ENCODE data around the gene URAD. TPM values are rescaled to one million over a fixed set of nuclear protein-coding genes. Genes with fewer than 3 reads are reported as not detected.

Gene URAD, protein sequence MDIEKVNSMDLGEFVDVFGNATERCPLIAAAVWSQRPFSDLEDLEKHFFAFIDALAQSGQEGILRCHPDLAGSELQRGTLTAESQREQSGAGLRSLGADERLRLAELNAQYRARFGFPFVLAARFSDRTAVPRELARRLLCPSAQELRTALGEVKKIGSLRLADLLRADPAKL
- total RNA-seq (not detected), total RNA-seq (0 to 0.10 (median 0) reads per million in 172 experiments)
- polyA plus RNA-seq (2013, experiment 1 of 2): not detected
- not detected for polyA plus RNA-seq (2013, experiment 2 of 2)

DNA sequence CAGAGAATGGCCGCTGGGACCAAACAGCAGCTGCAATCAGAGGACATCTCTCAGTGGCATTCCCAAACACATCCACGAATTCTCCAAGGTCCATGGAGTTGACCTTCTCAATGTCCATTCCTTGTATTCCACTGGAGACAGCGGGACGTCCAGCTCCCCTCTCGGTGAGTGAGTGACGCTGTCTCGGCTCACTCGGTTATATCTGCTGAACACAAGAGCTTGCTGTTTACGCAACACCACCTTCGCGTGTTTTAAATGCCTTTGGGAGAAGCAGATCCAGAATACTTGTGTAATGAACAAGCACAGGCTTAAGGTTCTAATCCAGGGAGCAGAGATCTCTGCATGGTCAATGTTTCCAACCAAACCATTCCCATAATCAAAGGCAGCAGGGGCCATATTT, at the start of gene URAD:
URAD (minus strand) TSS at position 174 of the 400 bp plus-strand sequence; CDS start at position 118, 56 bp downstream.
- peaks cover 3 to 8% of the 10 kb centered on the region in 2 experiments for H3K27me3 ChIP-seq (ENCODE audit: control insufficient read depth in 1 of 2, insufficient read depth in 2 of 2, low read length in 2 of 2)
- Mint-ChIP-seq H3K27ac (no peak within 1 kb of the TSS), H3K9me3 (no peaks in the 10 kb centered on the region), H3K27me3 (peaks cover 31% of the 10 kb centered on the region), H3K4me3 (no peak within 1 kb of the TSS), H3K4me1 (ENCODE audit: low read depth) (no peaks in the 10 kb centered on the region), H3K36me3 (ENCODE audit: low read depth) (no peaks in the 10 kb centered on the region)
- H3K27ac ChIP-seq (ENCODE audit: low read depth in 1 of 2, low read length in 2 of 2): no peak within 1 kb of the TSS
- ChIA-PET CTCF (no interaction called here), POLR2A (no interaction called here)
- no peaks in the 10 kb centered on the region for H3K9me3 ChIP-seq (ENCODE audit: control insufficient read depth in 1 of 2, insufficient read depth in 1 of 2, low read length in 2 of 2)
- H3K4me3 ChIP-seq (ENCODE audit: low read length): no peak within 1 kb of the TSS
- no peaks in the 10 kb centered on the region for H3K4me1 ChIP-seq (ENCODE audit: insufficient read depth, low read length)
- H3K36me3 ChIP-seq (ENCODE audit: insufficient read depth, low read length): no peaks in the 10 kb centered on the region
- DNase-seq (no peak), ATAC-seq (ENCODE audit: poor library complexity) (no peak)
- TF ChIP-seq, protein P1, sequence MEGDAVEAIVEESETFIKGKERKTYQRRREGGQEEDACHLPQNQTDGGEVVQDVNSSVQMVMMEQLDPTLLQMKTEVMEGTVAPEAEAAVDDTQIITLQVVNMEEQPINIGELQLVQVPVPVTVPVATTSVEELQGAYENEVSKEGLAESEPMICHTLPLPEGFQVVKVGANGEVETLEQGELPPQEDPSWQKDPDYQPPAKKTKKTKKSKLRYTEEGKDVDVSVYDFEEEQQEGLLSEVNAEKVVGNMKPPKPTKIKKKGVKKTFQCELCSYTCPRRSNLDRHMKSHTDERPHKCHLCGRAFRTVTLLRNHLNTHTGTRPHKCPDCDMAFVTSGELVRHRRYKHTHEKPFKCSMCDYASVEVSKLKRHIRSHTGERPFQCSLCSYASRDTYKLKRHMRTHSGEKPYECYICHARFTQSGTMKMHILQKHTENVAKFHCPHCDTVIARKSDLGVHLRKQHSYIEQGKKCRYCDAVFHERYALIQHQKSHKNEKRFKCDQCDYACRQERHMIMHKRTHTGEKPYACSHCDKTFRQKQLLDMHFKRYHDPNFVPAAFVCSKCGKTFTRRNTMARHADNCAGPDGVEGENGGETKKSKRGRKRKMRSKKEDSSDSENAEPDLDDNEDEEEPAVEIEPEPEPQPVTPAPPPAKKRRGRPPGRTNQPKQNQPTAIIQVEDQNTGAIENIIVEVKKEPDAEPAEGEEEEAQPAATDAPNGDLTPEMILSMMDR (IDR thresholded peaks at IDR 0.05): no peak
- intact Hi-C loops (cut with DNase I, micrococcal nuclease): no loop called here

DNA sequence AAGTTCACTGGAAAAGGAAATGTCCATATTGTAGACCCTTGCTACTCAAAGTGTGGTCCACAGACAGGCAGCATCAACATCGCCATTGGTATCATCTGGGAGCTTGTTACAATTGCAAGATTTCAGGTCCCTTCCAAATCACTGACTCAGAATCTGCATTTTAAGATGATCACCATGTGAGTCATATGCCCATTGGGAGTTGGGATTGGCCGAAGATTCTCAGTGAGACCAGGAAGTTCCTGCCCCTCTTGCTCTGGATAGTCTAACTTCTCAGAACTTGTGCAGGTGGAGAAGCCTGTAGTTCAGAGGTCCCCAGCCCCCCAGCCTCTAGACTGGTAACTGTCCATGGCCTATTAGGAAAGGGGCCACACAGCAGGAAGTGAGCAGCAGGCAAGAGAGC, 48.9 kb upstream of the URAD start:
- Histone ChIP-seq H3K27ac (ENCODE audit: low read depth in 1 of 2, low read length in 2 of 2) (no peak overlapping the region), H3K4me3 (ENCODE audit: low read length) (no peak overlapping the region)
- CTCF ChIA-PET: no interaction called here

DNA sequence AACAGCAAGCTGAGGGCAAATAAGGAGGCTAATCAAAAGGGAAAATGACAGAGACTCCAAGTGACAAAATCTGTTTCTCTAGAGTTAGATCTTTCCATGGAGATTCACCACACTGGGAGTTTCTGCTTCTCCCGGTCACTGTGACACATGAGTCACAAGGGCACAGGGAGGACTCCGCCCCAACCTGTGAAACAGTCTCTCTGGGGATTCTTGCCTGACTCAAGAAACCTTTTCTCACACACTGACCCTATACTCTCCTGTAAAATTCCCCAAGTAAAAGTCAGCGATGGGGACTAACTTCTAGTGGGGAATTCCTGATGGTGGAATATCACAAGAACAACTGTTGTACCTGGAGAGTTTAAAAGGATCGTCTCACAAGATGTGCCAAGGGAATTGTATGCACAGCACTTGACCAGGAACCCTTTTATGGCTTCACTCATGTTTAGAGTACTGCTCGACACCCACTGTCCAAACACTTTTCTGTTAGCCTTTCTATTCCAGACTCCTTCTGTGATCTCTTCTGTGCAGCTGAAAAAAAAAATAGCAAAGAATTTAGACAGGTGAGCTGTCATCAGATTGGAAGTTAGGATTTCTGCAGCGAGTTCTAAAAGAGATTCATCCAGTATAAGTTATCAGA, 46.8 kb upstream of the URAD start:
- no peak overlapping the region for H3K4me3 Mint-ChIP-seq
- intact Hi-C loops (cut with DNase I, micrococcal nuclease): no loop called here
- Histone ChIP-seq H3K9me3 (ENCODE audit: control insufficient read depth in 1 of 2, insufficient read depth in 1 of 2, low read length in 2 of 2) (no peaks in the 10 kb centered on the region), H3K4me1 (ENCODE audit: insufficient read depth, low read length) (peaks cover 3% of the 10 kb centered on the region), H3K36me3 (ENCODE audit: insufficient read depth, low read length) (no peaks in the 10 kb centered on the region), H3K4me3 (ENCODE audit: low read length) (no peak overlapping the region), H3K27ac (ENCODE audit: low read depth in 1 of 2, low read length in 2 of 2) (no peak overlapping the region), H3K27me3 (ENCODE audit: control insufficient read depth in 1 of 2, insufficient read depth in 2 of 2, low read length in 2 of 2) (peaks cover 0 to 2% of the 10 kb centered on the region in 2 experiments)
- CTCF ChIA-PET: no interaction called here
- no peaks in the 10 kb centered on the region for H3K9me3 Mint-ChIP-seq
- ATAC-seq (ENCODE audit: poor library complexity) (no peak), DNase-seq (peak in 2 of 14 experiments; percentile 18 to 46)
- peaks cover 10% of the 10 kb centered on the region for H3K27me3 Mint-ChIP-seq
- H3K4me1 Mint-ChIP-seq (ENCODE audit: low read depth): no peaks in the 10 kb centered on the region
- POLR2A ChIA-PET: no interaction called here
- TF ChIP-seq, protein P1 (IDR thresholded peaks at IDR 0.05): no peak
- H3K36me3 Mint-ChIP-seq (ENCODE audit: low read depth): no peaks in the 10 kb centered on the region
- H3K27ac Mint-ChIP-seq: no peak overlapping the region

More for the DNA sequence above, 48.9 kb upstream of the URAD start:
- Mint-ChIP-seq H3K9me3 (no peaks in the 10 kb centered on the region), H3K4me3 (no peak overlapping the region), H3K36me3 (ENCODE audit: low read depth) (no peaks in the 10 kb centered on the region), H3K27me3 (peaks cover 16% of the 10 kb centered on the region), H3K4me1 (ENCODE audit: low read depth) (no peaks in the 10 kb centered on the region), H3K27ac (no peak overlapping the region)
- Histone ChIP-seq H3K27me3 (ENCODE audit: control insufficient read depth in 1 of 2, insufficient read depth in 2 of 2, low read length in 2 of 2) (no peaks in the 10 kb centered on the region), H3K9me3 (ENCODE audit: control insufficient read depth in 1 of 2, insufficient read depth in 1 of 2, low read length in 2 of 2) (no peaks in the 10 kb centered on the region), H3K36me3 (ENCODE audit: insufficient read depth, low read length) (no peaks in the 10 kb centered on the region), H3K4me1 (ENCODE audit: insufficient read depth, low read length) (no peaks in the 10 kb centered on the region)
- TF ChIP-seq, protein P1 (IDR thresholded peaks at IDR 0.05): no peak
- POLR2A ChIA-PET: no interaction called here
- ATAC-seq (ENCODE audit: poor library complexity): no peak
- intact Hi-C loops (cut with DNase I, micrococcal nuclease): no loop called here
- peak in 2 of 14 experiments; percentile 35 to 36 for DNase-seq
